GM10847 (cell line): ENCODE data around the gene CD6.

Experiments
- POLR2A ChIP-seq: IDR thresholded peaks from 2 replicates; pipeline ENCODE4 v1.6.1; 2011; ENCODE audit not compliant: insufficient read length; ENCODE audit errors: extremely low read depth

The CD6 gene

GRCh38 chr11:61004761-61005181 is 33.3 kb downstream of the CD6 start:
- TF ChIP-seq POLR2A: no peak

GRCh38 chr11:61007383-61007955 is 36.0 kb downstream of the CD6 start:
- TF ChIP-seq POLR2A: no peak

- TF ChIP-seq POLR2A: no peak
These were observed 36.7 kb downstream of the CD6 start for GRCh38 chr11:61007956-61008896.

GRCh38 chr11:61008971-61009370 is 37.5 kb downstream of the CD6 start:
- no peak for TF ChIP-seq POLR2A

- no peak for TF ChIP-seq POLR2A
These were observed 38.2 kb downstream of the CD6 start for GRCh38 chr11:61009392-61010275.

GRCh38 chr11:61010466-61011228 is 39.2 kb downstream of the CD6 start:
- no peak for TF ChIP-seq POLR2A

- no peak for TF ChIP-seq POLR2A
These were observed 39.9 kb downstream of the CD6 start for GRCh38 chr11:61011229-61011870.

- TF ChIP-seq POLR2A: no peak
These were observed 40.7 kb downstream of the CD6 start for GRCh38 chr11:61011950-61012736.

- TF ChIP-seq POLR2A: no peak
These were observed 41.3 kb downstream of the CD6 start for GRCh38 chr11:61012737-61013215.

- TF ChIP-seq POLR2A: no peak
These were observed 46.6 kb downstream of the CD6 start for GRCh38 chr11:61018059-61018458.

GRCh38 chr11:61019037-61019831 is 47.8 kb downstream of the CD6 start:
- TF ChIP-seq POLR2A: no peak

GRCh38 chr11:61019832-61020405 is 48.4 kb downstream of the CD6 start:
- TF ChIP-seq POLR2A: no peak
